ENCODE measurements around the gene PRR5L. TPM values are rescaled to one million over a fixed set of nuclear protein-coding genes. Genes with fewer than 3 reads are reported as not detected.
"Not testable (repeated sequence)": the region's sequence is repeated elsewhere in the genome, so short reads cannot be mapped to it uniquely, and the experiment has no call there.

Gene PRR5L
- total and polyA plus RNA-seq, 2 donors = 3.6 to 18.8 TPM

GRCh38 chr11:36465449-36466163 is 169.5 kb downstream of the PRR5L start:
- Histone ChIP-seq H3K36me3 (ENCODE audit: insufficient read depth) (no peaks in the 10 kb centered on the region), H3K4me3 (ENCODE audit: low read depth, low read length) (no peak overlapping the region), H3K4me1 (ENCODE audit: insufficient read depth) (no peaks in the 10 kb centered on the region), H3K27ac (ENCODE audit: low read depth) (no peak overlapping the region)
- 89% methylated on average over 4 of the region's 4 CpGs for WGBS
- no peak for DNase-seq (ENCODE audit: extremely low spot score)

DNA sequence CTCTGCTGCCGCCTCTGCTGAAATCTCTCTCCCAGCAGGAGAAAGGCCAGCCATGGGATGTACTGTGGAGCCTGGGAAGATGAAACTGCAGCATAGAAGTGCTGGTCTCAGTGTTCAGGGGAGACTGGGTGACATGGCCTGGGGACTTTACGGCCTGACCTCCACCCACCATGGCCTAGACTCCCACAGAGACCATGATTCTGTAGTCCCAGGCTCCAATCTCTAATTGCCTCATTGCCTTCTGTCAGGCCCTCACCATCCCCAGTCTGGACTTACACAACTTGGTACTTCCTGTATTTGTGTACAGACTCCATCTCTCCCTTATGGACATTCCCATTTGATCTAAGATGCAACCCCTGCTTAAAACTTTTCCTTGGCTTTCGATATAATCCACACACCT is 170.9 kb downstream of the PRR5L start:
- no peaks in the 10 kb centered on the region for H3K36me3 ChIP-seq (ENCODE audit: insufficient read depth)
- no peak overlapping the region for H3K4me3 ChIP-seq (ENCODE audit: low read depth, low read length)
- H3K27ac ChIP-seq (ENCODE audit: low read depth) = no peak overlapping the region
- no peaks in the 10 kb centered on the region for H3K4me1 ChIP-seq (ENCODE audit: insufficient read depth)
- DNase-seq (ENCODE audit: extremely low spot score) = no peak
- whole genome bisulfite sequencing = 91% methylated on average over 3 of the region's 3 CpGs

DNA sequence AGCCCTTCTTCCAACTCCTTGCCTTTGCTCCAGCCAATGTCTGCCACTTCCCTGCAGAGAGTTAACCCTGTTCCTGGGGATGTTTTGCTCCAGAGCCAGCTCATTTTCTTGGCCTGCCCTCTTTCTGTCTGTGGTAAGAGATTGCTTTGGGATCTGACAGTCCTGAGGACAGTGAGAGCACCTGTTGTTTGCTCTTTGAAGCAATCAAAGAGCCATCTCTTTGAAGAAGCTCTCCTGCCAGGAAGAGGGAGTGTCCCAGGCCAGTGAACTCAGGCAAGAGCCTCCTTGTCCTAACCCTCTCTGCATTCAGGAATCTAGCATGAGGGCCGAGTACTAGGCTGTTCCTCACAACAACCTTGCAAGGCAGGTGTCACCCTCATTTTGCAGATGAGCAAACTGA is 171.8 kb downstream of the PRR5L start:
- Histone ChIP-seq H3K36me3 (ENCODE audit: insufficient read depth) (no peaks in the 10 kb centered on the region), H3K4me3 (ENCODE audit: low read depth, low read length) (no peak overlapping the region), H3K4me1 (ENCODE audit: insufficient read depth) (no peaks in the 10 kb centered on the region), H3K27ac (ENCODE audit: low read depth) (no peak overlapping the region)
- no peak for DNase-seq (ENCODE audit: extremely low spot score)
- WGBS = 75% methylated on average over 1 of the region's 1 CpG

GRCh38 chr11:36469063-36469462 is 173.0 kb downstream of the PRR5L start:
- no peak overlapping the region for H3K4me3 ChIP-seq (ENCODE audit: low read depth, low read length)
- no peak for DNase-seq (ENCODE audit: extremely low spot score)
- H3K36me3 ChIP-seq (ENCODE audit: insufficient read depth) = no peaks in the 10 kb centered on the region
- H3K27ac ChIP-seq (ENCODE audit: low read depth) = no peak overlapping the region
- no peaks in the 10 kb centered on the region for H3K4me1 ChIP-seq (ENCODE audit: insufficient read depth)
- WGBS = 51% methylated on average over 2 of the region's 2 CpGs

- no peak overlapping the region for H3K4me3 ChIP-seq (ENCODE audit: low read depth, low read length)
- no peaks in the 10 kb centered on the region for H3K36me3 ChIP-seq (ENCODE audit: insufficient read depth)
- 60% methylated on average over 5 of the region's 5 CpGs for WGBS
- no peak overlapping the region for H3K27ac ChIP-seq (ENCODE audit: low read depth)
- DNase-seq (ENCODE audit: extremely low spot score) = no peak
- H3K4me1 ChIP-seq (ENCODE audit: insufficient read depth) = no peaks in the 10 kb centered on the region
These were observed 174.1 kb downstream of the PRR5L start for GRCh38 chr11:36469881-36470802.

DNA sequence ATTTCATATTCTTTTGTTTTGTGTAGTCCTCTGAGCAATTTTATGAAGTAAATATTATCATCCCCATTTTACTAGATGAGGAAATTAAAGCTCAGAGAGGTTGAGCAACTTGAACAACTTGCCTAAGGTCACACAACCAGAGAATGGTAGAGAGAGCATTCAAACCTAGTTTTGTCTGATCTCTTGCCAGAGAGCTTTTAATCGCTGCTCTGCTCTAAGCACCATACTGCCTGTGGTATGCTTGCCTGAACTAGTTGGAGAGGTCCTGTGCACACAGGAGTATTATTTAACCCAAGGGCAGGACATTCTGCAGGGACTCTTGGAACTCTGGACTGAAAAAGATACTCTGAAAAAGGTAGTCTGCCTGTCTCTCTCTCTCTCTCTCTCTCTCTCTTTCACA is 175.5 kb downstream of the PRR5L start:
- no peak overlapping the region for H3K27ac ChIP-seq (ENCODE audit: low read depth)
- H3K36me3 ChIP-seq (ENCODE audit: insufficient read depth) = no peaks in the 10 kb centered on the region
- no peak overlapping the region for H3K4me3 ChIP-seq (ENCODE audit: low read depth, low read length)
- H3K4me1 ChIP-seq (ENCODE audit: insufficient read depth) = no peaks in the 10 kb centered on the region
- no peak for DNase-seq (ENCODE audit: extremely low spot score)
- WGBS = 73% methylated on average over 1 of the region's 1 CpG

- no peak for DNase-seq (ENCODE audit: extremely low spot score)
- WGBS = 58% methylated on average over 1 of the region's 1 CpG
- Histone ChIP-seq H3K27ac (ENCODE audit: low read depth) (no peak overlapping the region), H3K36me3 (ENCODE audit: insufficient read depth) (no peaks in the 10 kb centered on the region), H3K4me1 (ENCODE audit: insufficient read depth) (no peaks in the 10 kb centered on the region), H3K4me3 (ENCODE audit: low read depth, low read length) (no peak overlapping the region)
These were observed 179.1 kb downstream of the PRR5L start for GRCh38 chr11:36475192-36475591.

DNA sequence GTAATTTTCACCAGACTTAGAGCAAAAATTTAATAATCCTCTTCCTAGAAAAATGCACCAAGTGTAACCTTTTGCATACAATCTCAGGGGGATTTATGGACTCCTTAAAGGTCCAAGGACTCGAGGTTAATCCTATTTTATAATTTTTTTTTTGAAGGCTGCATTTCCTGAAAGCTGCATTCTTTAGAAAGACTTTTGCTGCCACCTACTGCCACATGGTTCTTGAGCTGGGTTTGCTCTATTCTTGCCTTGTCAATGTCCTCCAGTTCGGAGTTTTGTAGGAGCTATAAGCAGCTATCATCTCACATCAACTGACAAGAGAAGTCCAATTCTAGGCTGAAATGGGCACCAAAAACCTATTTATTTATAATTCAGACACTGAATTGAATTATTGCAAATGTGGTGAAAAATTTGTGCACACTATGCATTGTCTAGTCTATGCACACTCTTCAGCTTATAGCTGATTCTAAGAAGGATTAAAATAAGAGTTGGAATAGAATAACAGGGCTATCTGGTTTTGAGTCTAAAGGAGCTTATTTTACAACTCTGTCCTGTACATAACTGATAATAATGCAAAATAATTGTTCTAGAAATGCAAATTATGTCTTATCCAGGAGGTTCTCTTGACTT is 182.7 kb downstream of the PRR5L start:
- H3K4me3 ChIP-seq (ENCODE audit: low read depth, low read length) = no peak overlapping the region
- WGBS = 41% methylated on average over 2 of the region's 2 CpGs
- no peak overlapping the region for H3K27ac ChIP-seq (ENCODE audit: low read depth)
- peak; percentile 23 for DNase-seq (ENCODE audit: extremely low spot score)
- no peaks in the 10 kb centered on the region for H3K4me1 ChIP-seq (ENCODE audit: insufficient read depth)
- H3K36me3 ChIP-seq (ENCODE audit: insufficient read depth) = no peaks in the 10 kb centered on the region

DNA sequence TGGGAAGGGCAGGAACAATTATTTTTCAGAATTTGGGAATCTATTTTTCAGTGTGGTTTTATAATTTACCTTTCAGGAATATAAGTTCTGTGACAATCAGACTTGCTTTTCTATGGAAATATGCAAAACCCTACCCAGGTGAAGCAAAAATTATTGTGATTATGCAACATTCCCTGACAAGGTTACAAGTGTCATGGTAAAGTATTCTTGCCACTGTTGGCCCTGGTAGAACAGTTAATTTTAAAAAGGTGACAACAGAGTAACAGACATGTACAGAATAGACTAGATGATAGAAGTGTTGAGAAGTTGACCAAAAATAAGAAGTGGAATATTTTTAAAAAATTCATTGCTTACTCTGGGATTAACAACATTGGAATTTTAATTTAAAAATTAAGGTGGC is 184.7 kb downstream of the PRR5L start:
- Histone ChIP-seq H3K27ac (ENCODE audit: low read depth) (no peak overlapping the region), H3K36me3 (ENCODE audit: insufficient read depth) (no peaks in the 10 kb centered on the region), H3K4me1 (ENCODE audit: insufficient read depth) (no peaks in the 10 kb centered on the region), H3K4me3 (ENCODE audit: low read depth, low read length) (no peak overlapping the region)
- DNase-seq (ENCODE audit: extremely low spot score) = no peak

DNA sequence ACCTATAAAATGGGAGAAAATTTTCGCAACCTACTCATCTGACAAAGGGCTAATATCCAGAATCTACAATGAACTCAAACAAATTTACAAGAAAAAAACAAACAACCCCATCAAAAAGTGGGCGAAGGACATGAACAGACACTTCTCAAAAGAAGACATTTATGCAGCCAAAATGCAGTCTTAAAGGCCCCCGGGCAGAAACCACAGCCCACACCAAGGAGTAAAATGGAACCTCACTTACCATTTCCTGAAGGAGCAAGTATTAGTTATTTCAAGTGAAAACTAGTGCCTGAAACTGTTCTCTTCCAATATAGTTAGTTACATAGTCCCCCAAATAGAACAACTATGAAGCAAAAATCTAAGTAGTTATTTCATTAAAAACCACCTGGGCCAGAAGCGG is 187.0 kb downstream of the PRR5L start:
- DNase-seq (ENCODE audit: extremely low spot score); H3K4me1 ChIP-seq (ENCODE audit: insufficient read depth); H3K4me3 ChIP-seq (ENCODE audit: low read depth, low read length); H3K36me3 ChIP-seq (ENCODE audit: insufficient read depth); H3K27ac ChIP-seq (ENCODE audit: low read depth): not testable (repeated sequence)
- 94% methylated on average over 3 of the region's 4 CpGs for WGBS

- DNase-seq (ENCODE audit: extremely low spot score) = no peak
- H3K27ac ChIP-seq (ENCODE audit: low read depth) = no peak overlapping the region
- H3K4me3 ChIP-seq (ENCODE audit: low read depth, low read length) = no peak overlapping the region
- no peaks in the 10 kb centered on the region for H3K36me3 ChIP-seq (ENCODE audit: insufficient read depth)
- 84% methylated on average over 6 of the region's 6 CpGs for WGBS
- no peaks in the 10 kb centered on the region for H3K4me1 ChIP-seq (ENCODE audit: insufficient read depth)
These were observed 189.4 kb downstream of the PRR5L start for GRCh38 chr11:36485298-36486002.

GRCh38 chr11:36487619-36488018 is 191.5 kb downstream of the PRR5L start:
- Histone ChIP-seq H3K36me3 (ENCODE audit: insufficient read depth) (no peaks in the 10 kb centered on the region), H3K4me3 (ENCODE audit: low read depth, low read length) (no peak overlapping the region), H3K4me1 (ENCODE audit: insufficient read depth) (no peaks in the 10 kb centered on the region), H3K27ac (ENCODE audit: low read depth) (no peak overlapping the region)
- WGBS = 81% methylated on average over 4 of the region's 4 CpGs
- no peak for DNase-seq (ENCODE audit: extremely low spot score)

DNA sequence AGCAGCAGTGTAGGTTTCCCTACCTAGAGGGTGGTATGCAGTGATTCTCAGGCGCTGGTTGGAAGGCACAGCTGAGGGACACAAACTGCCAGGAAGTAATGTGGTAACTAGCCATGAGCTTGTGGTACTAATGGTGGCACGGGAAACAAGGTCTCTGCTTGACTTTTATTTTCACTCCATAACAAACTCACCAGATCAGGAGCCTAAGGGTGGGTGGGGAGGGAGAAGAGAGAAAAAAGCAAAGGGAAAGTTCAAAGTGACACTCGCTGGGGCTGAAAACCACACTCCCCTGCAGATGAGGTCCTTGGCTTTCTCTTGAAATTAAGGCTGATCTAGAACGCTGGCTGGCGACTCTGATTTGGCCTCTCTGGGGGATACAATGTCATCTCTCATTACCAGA is 192.0 kb downstream of the PRR5L start:
- Histone ChIP-seq H3K36me3 (ENCODE audit: insufficient read depth) (no peaks in the 10 kb centered on the region), H3K4me1 (ENCODE audit: insufficient read depth) (no peaks in the 10 kb centered on the region), H3K4me3 (ENCODE audit: low read depth, low read length) (no peak overlapping the region), H3K27ac (ENCODE audit: low read depth) (no peak overlapping the region)
- WGBS = 78% methylated on average over 5 of the region's 5 CpGs
- DNase-seq (ENCODE audit: extremely low spot score) = no peak

All from urinary bladder (tissue), 4 donors.